MCF 10A (cell line): Measurements from ENCODE around the gene SLC27A1. TPM values are rescaled to one million over a fixed set of nuclear protein-coding genes. Genes with fewer than 3 reads are reported as not detected.
A peak's percentile ranks its signal among the peaks of the same experiment; 100 is the strongest.

Source experiments
- BruUV-seq: library from RNA; stranded (reverse); fragments of 400-500 nt; replicated peaks from 2 replicates; lab custom pipeline; 2021; lab: Mats Ljungman, UMichigan
- CTCF ChIA-PET: fragments of 300-600 bp; sonication (Branson Sonifier 250); formaldehyde crosslinking; extraction: SDS; loops from one replicate; lab custom pipeline; 2021; ENCODE audit warnings: antibody characterized with exemption, inconsistent platforms; lab: Yijun Ruan, JAX
- POLR2A ChIA-PET: fragments of 300-600, 350-650 bp; sonication (Branson Sonifier 250); formaldehyde crosslinking; extraction: SDS; loops from one replicate; lab custom pipeline; 2020; ENCODE audit warnings: antibody characterized with exemption, inconsistent platforms; lab: Yijun Ruan, JAX
- DNase-seq: peaks from one replicate; pipeline ENCODE4 v3.0.0-alpha.2; 2018; ENCODE audit not compliant: unreplicated experiment
- H3K27ac Mint-ChIP-seq: one replicate; pipeline ENCODE4 v1.8.0; 2022; ENCODE audit warnings: mild to moderate bottlenecking, low read depth, mixed read lengths; ENCODE audit not compliant: unreplicated experiment
- H3K27me3 Mint-ChIP-seq: one replicate; pipeline ENCODE4 v1.8.0; 2022; ENCODE audit warnings: mixed read lengths; ENCODE audit not compliant: insufficient read depth, unreplicated experiment
- H3K36me3 Mint-ChIP-seq: one replicate; pipeline ENCODE4 v1.8.0; 2022; ENCODE audit warnings: mild to moderate bottlenecking, moderate library complexity, mixed read lengths; ENCODE audit not compliant: insufficient read depth, unreplicated experiment
- H3K4me1 Mint-ChIP-seq: one replicate; pipeline ENCODE4 v1.8.0; 2022; ENCODE audit warnings: mixed read lengths; ENCODE audit not compliant: insufficient read depth, unreplicated experiment
- H3K4me3 Mint-ChIP-seq: one replicate; pipeline ENCODE4 v1.8.0; 2022; ENCODE audit warnings: mild to moderate bottlenecking, moderate library complexity, mixed read lengths; ENCODE audit not compliant: unreplicated experiment
- H3K9me3 Mint-ChIP-seq: one replicate; pipeline ENCODE4 v1.8.0; 2022; ENCODE audit warnings: mixed read lengths; ENCODE audit not compliant: unreplicated experiment
- intact Hi-C: fragments of 100-400 bp; cut with micrococcal nuclease; formaldehyde crosslinking; loops from 2 replicates; pipeline ENCODE4 v1.14.1; 2022
- total RNA-seq: library from RNA; stranded (reverse); gene quantifications from 2 replicates; pipeline ENCODE4 v1.2.3, GENCODE V29; 2022
- TF ChIP-seq, protein P1 (sequence below): fragments of 200-600 bp; IDR thresholded peaks from one replicate; pipeline ENCODE4 v1.8.0; 2022; ENCODE audit warnings: antibody characterized with exemption, mild to moderate bottlenecking; ENCODE audit not compliant: unreplicated experiment

Gene SLC27A1
- total RNA-seq, 1 experiment from 2014 or later = 5.0 TPM

DNA sequence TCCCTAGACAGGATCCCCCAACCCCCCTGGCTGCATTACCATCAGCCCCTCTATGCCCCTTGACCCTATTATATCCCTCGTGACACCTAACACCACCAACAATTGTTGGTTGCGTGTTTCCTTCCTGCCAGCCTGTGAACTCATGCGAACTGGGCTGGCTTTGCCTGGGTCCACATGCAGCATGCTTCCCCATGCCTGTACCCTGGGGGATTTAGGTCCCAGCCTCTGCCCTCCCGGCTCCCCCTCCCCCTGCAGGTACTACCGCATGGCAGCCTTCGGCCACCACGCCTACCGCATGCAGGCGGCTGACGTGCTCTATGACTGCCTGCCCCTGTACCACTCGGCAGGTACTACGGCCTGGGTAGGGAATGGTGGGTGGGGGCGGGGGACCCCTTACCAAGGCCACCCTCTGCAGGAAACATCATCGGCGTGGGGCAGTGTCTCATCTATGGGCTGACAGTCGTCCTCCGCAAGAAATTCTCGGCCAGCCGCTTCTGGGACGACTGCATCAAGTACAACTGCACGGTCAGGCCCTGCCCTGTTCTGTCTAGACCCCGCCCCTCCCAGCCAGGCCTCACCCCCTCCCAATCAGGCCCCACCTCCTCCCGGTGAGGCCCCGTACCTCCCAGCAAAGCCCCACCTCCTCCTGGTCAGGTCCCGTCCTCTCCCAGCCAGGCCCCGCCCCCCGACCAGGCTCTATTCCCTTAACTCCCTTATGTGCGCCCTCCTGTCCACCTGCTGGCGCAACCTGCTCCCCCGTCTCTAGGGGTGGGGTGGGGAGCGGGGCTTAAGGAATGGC is 18.5 kb downstream of the SLC27A1 start:
- POLR2A ChIA-PET = no interaction called here
- H3K4me1 Mint-ChIP-seq = peaks cover 11% of the 10 kb centered on the region
- intact Hi-C loops = no loop called here
- no peaks in the 10 kb centered on the region for H3K27me3 Mint-ChIP-seq
- TF ChIP-seq, protein P1, sequence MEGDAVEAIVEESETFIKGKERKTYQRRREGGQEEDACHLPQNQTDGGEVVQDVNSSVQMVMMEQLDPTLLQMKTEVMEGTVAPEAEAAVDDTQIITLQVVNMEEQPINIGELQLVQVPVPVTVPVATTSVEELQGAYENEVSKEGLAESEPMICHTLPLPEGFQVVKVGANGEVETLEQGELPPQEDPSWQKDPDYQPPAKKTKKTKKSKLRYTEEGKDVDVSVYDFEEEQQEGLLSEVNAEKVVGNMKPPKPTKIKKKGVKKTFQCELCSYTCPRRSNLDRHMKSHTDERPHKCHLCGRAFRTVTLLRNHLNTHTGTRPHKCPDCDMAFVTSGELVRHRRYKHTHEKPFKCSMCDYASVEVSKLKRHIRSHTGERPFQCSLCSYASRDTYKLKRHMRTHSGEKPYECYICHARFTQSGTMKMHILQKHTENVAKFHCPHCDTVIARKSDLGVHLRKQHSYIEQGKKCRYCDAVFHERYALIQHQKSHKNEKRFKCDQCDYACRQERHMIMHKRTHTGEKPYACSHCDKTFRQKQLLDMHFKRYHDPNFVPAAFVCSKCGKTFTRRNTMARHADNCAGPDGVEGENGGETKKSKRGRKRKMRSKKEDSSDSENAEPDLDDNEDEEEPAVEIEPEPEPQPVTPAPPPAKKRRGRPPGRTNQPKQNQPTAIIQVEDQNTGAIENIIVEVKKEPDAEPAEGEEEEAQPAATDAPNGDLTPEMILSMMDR = no peak
- H3K27ac Mint-ChIP-seq = no peak overlapping the region
- no peaks in the 10 kb centered on the region for H3K9me3 Mint-ChIP-seq
- no peak overlapping the region for H3K4me3 Mint-ChIP-seq
- H3K36me3 Mint-ChIP-seq = peaks cover 6% of the 10 kb centered on the region
- no TSS peak for BruUV-seq
- DNase-seq = peak; percentile 67
- CTCF ChIA-PET = interaction anchor here (0.6 kb wide), 1 partner anchor 479 kb away, joined by 3 read pairs; no protein-coding TSS in a partner anchor

DNA sequence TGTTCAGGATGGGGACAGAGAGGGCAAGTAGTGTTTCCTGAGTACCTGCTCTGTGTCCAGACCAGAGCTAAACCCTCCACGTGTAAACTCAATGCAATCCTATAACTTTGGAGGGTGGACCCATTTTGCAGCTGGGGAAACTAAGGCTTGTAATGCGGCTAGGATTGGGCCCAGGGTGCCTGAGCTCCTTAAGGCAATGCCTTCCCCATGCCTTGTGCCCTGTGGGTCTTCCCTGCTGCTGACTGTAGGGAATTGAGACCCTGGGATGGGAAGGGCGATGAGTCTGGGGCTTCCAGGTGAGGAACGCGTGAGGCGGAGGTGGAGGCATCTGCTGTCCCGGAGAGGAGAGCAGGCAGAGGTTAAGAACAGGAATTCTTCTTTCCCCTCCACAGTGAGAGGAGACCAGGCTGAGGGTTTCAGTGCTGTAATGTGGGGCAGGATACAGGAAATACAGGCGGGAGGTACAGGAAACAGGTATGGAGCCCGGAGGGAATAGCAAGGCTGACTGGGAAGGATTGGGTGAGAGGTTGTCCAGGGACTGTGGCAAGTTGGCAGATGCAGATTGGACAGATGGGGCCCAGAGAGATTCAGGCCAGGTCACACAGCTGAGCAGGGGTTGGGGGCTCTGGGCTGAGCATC is 19.2 kb downstream of the SLC27A1 start:
- POLR2A ChIA-PET = interaction anchor here (0.8 kb wide), 1 partner anchor 180 kb away, joined by 4 read pairs; the partner anchor contains the start of gene DDA1
- Mint-ChIP-seq H3K36me3 (peaks cover 6% of the 10 kb centered on the region), H3K4me3 (no peak overlapping the region)

DNA sequence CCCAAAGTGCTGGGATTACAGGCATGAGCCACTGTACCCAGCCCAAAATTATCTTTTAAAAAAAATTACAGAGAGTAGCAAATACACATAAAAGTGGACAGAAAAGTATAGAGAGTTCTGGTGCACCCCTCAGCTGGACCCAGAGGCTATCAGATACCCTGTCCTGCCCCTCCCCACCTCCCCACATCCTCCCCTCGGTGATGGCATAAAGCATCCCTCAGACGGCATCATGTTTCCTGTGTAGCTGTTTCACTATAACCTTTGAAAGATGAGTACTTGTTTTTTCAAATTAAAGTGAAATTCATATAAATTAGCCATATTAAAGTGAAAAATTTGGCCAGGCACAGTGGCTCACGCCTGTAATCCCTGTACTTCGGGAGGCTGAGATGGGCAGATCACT is 20.1 kb downstream of the SLC27A1 start:
- intact Hi-C loops = no loop called here
- POLR2A ChIA-PET = interaction anchor here (0.8 kb wide), 1 partner anchor 181 kb away, joined by 4 read pairs; the partner anchor contains the start of gene DDA1
- CTCF ChIA-PET = interaction anchor here (0.5 to 0.7 kb wide), 3 partner anchors 12 to 125 kb away, joined by 3 to 4 read pairs (median 3); no protein-coding TSS in a partner anchor

More for the DNA sequence above, 19.2 kb downstream of the SLC27A1 start:
- TF ChIP-seq, protein P1 = no peak
- intact Hi-C loops = no loop called here
- CTCF ChIA-PET = interaction anchor here (0.5 kb wide), 1 partner anchor 107 kb away, joined by 4 read pairs; no protein-coding TSS in a partner anchor
- DNase-seq = no peak
- H3K27me3 Mint-ChIP-seq = no peaks in the 10 kb centered on the region
- no peaks in the 10 kb centered on the region for H3K9me3 Mint-ChIP-seq
- BruUV-seq = no TSS peak
- H3K4me1 Mint-ChIP-seq = peaks cover 4% of the 10 kb centered on the region
- no peak overlapping the region for H3K27ac Mint-ChIP-seq

More for the DNA sequence above, 20.1 kb downstream of the SLC27A1 start:
- BruUV-seq = no TSS peak
- no peak for DNase-seq
- Mint-ChIP-seq H3K4me1 (no peaks in the 10 kb centered on the region), H3K27me3 (no peaks in the 10 kb centered on the region), H3K36me3 (peaks cover 6% of the 10 kb centered on the region), H3K4me3 (no peak overlapping the region), H3K9me3 (no peaks in the 10 kb centered on the region), H3K27ac (no peak overlapping the region)
- TF ChIP-seq, protein P1 = no peak
